Measurements from ENCODE around the gene KIF26A. TPM values are rescaled to one million over a fixed set of nuclear protein-coding genes. Genes with fewer than 3 reads are reported as not detected.

Gene KIF26A
- total RNA-seq, 2 experiments from 2014 or later: 0.29 to 0.38 TPM

DNA sequence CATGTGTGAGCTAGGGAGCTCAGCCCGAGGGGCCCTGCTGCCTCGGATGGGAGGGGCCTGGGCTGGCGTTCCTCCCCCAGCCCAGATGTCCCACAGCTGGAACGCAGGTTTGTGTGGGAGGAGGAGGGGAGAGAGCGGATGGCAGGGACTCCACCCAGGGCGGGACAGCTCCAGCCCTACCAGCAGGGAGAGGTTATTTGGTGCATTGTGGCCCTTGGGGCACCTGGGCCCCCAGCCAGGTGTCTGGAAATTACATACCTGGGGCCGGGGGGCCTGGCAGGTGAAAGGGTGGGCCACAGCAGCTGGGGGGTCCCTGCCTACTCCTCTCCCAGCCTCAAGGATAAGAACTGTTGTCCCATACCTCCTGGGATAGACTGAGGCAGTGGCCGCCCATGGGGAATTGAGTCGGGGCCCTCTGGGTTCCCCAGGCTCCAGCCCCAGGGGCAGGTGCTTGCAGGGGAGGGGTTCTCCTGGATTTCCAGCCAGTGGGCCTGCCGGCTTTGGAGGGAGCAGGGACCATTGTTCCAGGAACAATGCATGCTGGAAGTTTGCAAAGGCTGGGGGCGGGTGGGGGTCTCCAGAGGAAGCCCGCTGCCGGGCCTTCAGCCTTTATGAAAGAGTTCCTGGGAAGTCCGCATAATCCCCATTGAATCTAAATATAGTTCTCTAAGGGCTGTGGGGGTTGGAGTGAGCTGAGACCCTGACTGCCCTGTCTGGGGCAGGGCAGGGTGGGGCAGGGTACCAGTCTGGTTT lies 1.2 kb downstream of the KIF26A start:
- Mint-ChIP-seq H3K4me3 (no peak overlapping the region), H3K4me1 (ENCODE audit: low read depth) (peaks cover 8% of the 10 kb centered on the region), H3K9me3 (no peaks in the 10 kb centered on the region), H3K27ac (no peak overlapping the region), H3K36me3 (no peaks in the 10 kb centered on the region), H3K27me3 (peaks cover 28% of the 10 kb centered on the region)
- DNase-seq: no peak
- ChIA-PET CTCF (interaction anchor here (0.6 to 1.0 kb wide), 2 partner anchors 86 to 425 kb away, joined by 6 read pairs; no protein-coding TSS in a partner anchor), POLR2A (interaction anchor here (1.1 kb wide), 1 partner anchor 194 kb away, joined by 3 read pairs; no protein-coding TSS in a partner anchor)
- intact Hi-C loops (cut with micrococcal nuclease): loop anchor here (5.0 kb wide), 2 partner anchors 47 to 503 kb away; no protein-coding TSS in a partner anchor

- Mint-ChIP-seq H3K27ac (no peak overlapping the region), H3K27me3 (peaks cover 24% of the 10 kb centered on the region), H3K4me3 (peak overlapping the region; percentile 8), H3K36me3 (no peaks in the 10 kb centered on the region), H3K4me1 (ENCODE audit: low read depth) (peaks cover 8% of the 10 kb centered on the region), H3K9me3 (no peaks in the 10 kb centered on the region)
- ChIA-PET CTCF (no interaction called here), POLR2A (interaction anchor here (1.1 kb wide), 1 partner anchor 193 kb away, joined by 3 read pairs; no protein-coding TSS in a partner anchor)
- intact Hi-C loops (cut with micrococcal nuclease): no loop called here
- DNase-seq: no peak
Measured at GRCh38 chr14:104140213-104140462, 1.8 kb downstream of the KIF26A start.

DNA sequence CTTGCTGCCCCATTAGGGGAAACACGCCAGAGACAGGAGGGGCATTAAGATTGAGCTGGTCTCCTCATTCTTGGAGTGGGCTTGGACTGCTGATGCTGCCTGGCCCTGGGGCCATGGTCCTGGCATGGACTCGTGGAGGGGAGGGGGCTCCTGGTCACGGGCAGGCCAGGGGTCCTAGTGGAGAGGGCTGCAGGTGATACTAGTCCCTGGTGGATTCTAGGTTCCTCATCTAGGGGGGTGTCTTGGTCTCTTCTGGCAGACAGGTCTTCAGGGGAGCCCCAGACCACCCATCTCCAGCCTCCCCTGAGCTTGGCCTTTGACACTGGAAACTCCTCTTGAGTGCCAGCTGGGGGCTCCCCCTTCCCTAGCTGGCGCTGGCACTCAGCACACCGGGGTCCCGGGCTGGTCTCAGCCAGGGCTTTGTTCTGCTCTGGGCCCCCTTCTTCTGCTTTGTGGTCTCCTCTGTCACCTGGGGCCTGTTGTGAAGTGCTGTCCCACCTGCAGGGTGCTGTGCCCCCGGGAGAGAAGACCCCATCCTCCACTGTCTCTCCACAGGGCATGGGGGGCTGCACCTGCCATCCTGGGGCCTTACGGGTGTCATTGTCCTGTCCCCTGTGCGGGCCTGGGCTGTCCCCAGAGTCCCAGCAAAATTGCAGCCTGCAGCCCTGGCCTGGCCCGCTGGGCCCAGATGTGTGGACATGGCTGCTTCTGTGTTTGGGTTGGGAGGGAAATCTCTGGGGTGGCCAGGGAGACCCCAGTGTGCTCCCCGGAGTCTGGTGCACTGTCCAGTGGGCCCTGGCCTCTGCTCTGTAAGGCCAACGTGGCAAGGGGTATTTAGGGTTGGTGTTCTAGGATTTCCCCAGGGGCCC lies 2.3 kb downstream of the KIF26A start:
- CTCF ChIA-PET: no interaction called here
- Mint-ChIP-seq H3K9me3 (no peaks in the 10 kb centered on the region), H3K4me3 (no peak overlapping the region), H3K27me3 (peaks cover 18% of the 10 kb centered on the region), H3K36me3 (no peaks in the 10 kb centered on the region), H3K27ac (no peak overlapping the region), H3K4me1 (ENCODE audit: low read depth) (peaks cover 8% of the 10 kb centered on the region)
- intact Hi-C loops (cut with micrococcal nuclease): no loop called here
- POLR2A ChIA-PET: no interaction called here
- DNase-seq: no peak

GRCh38 chr14:104141621-104142091 lies 3.3 kb downstream of the KIF26A start:
- no peak for DNase-seq

GRCh38 chr14:104142136-104142945 lies 4.0 kb downstream of the KIF26A start:
- Mint-ChIP-seq H3K36me3 (no peaks in the 10 kb centered on the region), H3K9me3 (no peaks in the 10 kb centered on the region), H3K27ac (no peak overlapping the region), H3K27me3 (peaks cover 12% of the 10 kb centered on the region), H3K4me1 (ENCODE audit: low read depth) (peaks cover under 1% of the 10 kb centered on the region), H3K4me3 (no peak overlapping the region)
- no peak for DNase-seq
- intact Hi-C loops (cut with micrococcal nuclease): no loop called here
- ChIA-PET POLR2A (no interaction called here), CTCF (no interaction called here)

More at GRCh38 chr14:104141621-104142091, 3.3 kb downstream of the KIF26A start:
- Mint-ChIP-seq H3K36me3 (no peaks in the 10 kb centered on the region), H3K4me3 (no peak overlapping the region), H3K4me1 (ENCODE audit: low read depth) (peaks cover 8% of the 10 kb centered on the region), H3K9me3 (no peaks in the 10 kb centered on the region), H3K27me3 (peaks cover 18% of the 10 kb centered on the region), H3K27ac (no peak overlapping the region)
- ChIA-PET POLR2A (no interaction called here), CTCF (no interaction called here)
- intact Hi-C loops (cut with micrococcal nuclease): no loop called here

GRCh38 chr14:104142946-104143470 lies 4.6 kb downstream of the KIF26A start:
- Mint-ChIP-seq H3K27me3 (peaks cover 8% of the 10 kb centered on the region), H3K4me1 (ENCODE audit: low read depth) (no peaks in the 10 kb centered on the region), H3K36me3 (no peaks in the 10 kb centered on the region), H3K4me3 (no peak overlapping the region), H3K9me3 (no peaks in the 10 kb centered on the region), H3K27ac (no peak overlapping the region)
- intact Hi-C loops (cut with micrococcal nuclease): no loop called here
- POLR2A ChIA-PET: no interaction called here
- DNase-seq: no peak
- CTCF ChIA-PET: no interaction called here

- Mint-ChIP-seq H3K27ac (no peak overlapping the region), H3K4me3 (no peak overlapping the region), H3K4me1 (ENCODE audit: low read depth) (no peaks in the 10 kb centered on the region), H3K36me3 (no peaks in the 10 kb centered on the region), H3K27me3 (peaks cover 8% of the 10 kb centered on the region), H3K9me3 (no peaks in the 10 kb centered on the region)
- no peak for DNase-seq
- intact Hi-C loops (cut with micrococcal nuclease): no loop called here
- ChIA-PET CTCF (interaction anchor here (2.3 kb wide), 1 partner anchor 66 kb away, joined by 11 read pairs; no protein-coding TSS in a partner anchor), POLR2A (interaction anchor here (1.2 kb wide), 1 partner anchor 362 kb away, joined by 3 read pairs; no protein-coding TSS in a partner anchor)
Measured at GRCh38 chr14:104143521-104144452, 5.4 kb downstream of the KIF26A start.

GRCh38 chr14:104144453-104144790 lies 6.0 kb downstream of the KIF26A start:
- intact Hi-C loops (cut with micrococcal nuclease): no loop called here
- Mint-ChIP-seq H3K27me3 (peaks cover 8% of the 10 kb centered on the region), H3K36me3 (no peaks in the 10 kb centered on the region), H3K27ac (no peak overlapping the region), H3K4me3 (no peak overlapping the region), H3K4me1 (ENCODE audit: low read depth) (no peaks in the 10 kb centered on the region), H3K9me3 (no peaks in the 10 kb centered on the region)
- ChIA-PET POLR2A (interaction anchor here (1.2 kb wide), 1 partner anchor 361 kb away, joined by 3 read pairs; no protein-coding TSS in a partner anchor), CTCF (interaction anchor here (2.3 kb wide), 1 partner anchor 67 kb away, joined by 11 read pairs; no protein-coding TSS in a partner anchor)
- DNase-seq: no peak

DNA sequence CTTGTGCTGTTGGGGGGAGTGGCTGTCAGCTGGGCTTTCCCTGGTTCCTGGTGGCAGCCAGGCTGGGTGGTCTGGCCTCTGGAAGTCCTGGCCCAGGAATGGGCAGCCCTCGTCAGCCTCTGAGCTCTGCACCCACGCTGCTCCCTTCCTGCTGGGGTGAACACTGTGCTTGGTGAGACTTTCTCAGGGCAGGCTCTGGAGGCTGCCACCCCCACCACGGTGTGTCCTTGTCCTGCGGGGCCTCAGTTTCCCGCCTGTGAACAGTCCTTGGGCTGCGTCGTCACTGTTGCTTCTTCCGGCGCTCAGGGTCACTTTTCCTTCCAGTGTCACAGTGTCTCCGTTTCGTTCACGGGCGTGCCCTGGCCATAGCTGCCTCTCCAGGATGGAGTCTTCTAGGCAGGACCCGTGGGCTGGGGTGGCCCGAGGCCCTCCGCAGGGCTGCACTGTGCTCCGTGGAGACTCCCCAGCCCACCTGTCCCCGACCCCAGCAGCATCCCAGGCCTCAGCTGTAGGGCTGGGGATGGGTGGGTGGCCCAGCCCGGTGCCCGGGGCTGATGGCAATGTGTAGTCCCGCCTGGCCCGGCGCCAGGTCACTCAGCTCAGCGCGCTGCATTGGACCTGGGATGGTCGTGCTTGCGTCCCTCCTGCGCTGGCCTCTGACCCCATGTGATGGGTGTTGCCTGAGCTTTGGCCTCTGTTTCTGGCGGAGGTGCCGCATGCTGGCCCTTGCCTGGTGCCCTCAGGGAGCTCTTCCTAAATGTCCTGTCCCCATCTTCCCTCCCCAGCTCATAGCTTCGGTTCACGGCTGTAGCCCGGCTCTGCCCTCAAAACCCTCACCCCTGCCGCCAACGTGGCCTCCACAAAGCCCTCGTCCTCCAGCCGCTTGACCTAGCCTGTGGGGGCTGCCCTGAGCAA lies 6.8 kb downstream of the KIF26A start:
- Mint-ChIP-seq H3K9me3 (no peaks in the 10 kb centered on the region), H3K36me3 (no peaks in the 10 kb centered on the region), H3K4me3 (no peak overlapping the region), H3K4me1 (ENCODE audit: low read depth) (no peaks in the 10 kb centered on the region), H3K27ac (no peak overlapping the region), H3K27me3 (peaks cover 6% of the 10 kb centered on the region)
- intact Hi-C loops (cut with micrococcal nuclease): no loop called here
- POLR2A ChIA-PET: interaction anchor here (1.2 kb wide), 1 partner anchor 361 kb away, joined by 3 read pairs; no protein-coding TSS in a partner anchor
- CTCF ChIA-PET: interaction anchor here (2.3 kb wide), 1 partner anchor 68 kb away, joined by 11 read pairs; no protein-coding TSS in a partner anchor
- no peak for DNase-seq

DNA sequence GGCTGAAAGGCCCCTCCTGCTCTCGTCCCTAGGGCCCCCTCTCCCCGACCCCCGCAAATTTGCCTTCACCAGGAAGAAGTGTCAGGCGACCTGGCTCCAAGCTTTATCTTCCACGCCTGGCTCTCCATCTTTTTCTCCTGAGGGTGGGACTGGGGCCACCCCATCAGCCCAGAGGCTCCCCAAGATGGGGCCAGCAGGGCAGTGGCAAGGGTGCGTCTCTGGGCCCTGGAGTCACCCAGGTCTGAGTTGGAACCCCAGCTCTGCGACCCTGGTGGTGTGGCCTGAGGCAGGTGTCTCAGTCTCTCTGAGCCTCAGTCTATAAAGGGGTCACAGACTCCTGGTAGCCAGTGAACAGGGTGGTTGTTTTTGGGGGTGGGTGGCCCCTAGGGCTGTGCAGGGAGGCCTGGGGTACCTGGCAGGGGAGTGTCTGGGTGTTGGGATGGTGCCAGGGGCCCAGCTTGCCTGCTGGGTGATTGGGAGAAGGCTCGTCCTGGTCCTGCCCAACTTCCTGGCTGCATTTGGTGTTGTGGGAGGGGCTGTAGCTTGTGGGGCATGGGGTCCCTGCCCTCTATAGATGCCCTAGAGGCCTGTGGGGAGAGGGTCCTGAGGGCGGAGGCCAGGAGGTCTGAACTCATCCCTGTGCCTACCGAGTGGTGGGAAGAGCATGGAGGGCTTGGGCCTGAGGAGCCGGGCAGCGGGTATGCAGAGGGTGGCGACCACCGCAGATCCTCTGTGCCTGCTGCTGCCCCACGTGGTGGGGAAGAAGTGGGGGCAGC lies 7.6 kb downstream of the KIF26A start:
- no peak for DNase-seq
- H3K27me3 Mint-ChIP-seq: peaks cover 6% of the 10 kb centered on the region
- intact Hi-C loops (cut with micrococcal nuclease): no loop called here
- H3K9me3 Mint-ChIP-seq: no peaks in the 10 kb centered on the region
- H3K27ac Mint-ChIP-seq: no peak overlapping the region
- H3K4me1 Mint-ChIP-seq (ENCODE audit: low read depth): no peaks in the 10 kb centered on the region
- ChIA-PET POLR2A (no interaction called here), CTCF (interaction anchor here (2.3 kb wide), 1 partner anchor 68 kb away, joined by 11 read pairs; no protein-coding TSS in a partner anchor)
- H3K36me3 Mint-ChIP-seq: no peaks in the 10 kb centered on the region
- H3K4me3 Mint-ChIP-seq: no peak overlapping the region
